Neural cell (in vitro differentiated cells): Measurements from ENCODE around the gene DISP3.

ENCODE experiments used
- CTCF ChIP-seq: fragments of 450-650 bp; IDR thresholded peaks from 2 replicates; pipeline ENCODE4 v1.5.1; 2014; ENCODE audit warnings: antibody characterized with exemption, mild to moderate bottlenecking, moderate library complexity; ENCODE audit not compliant: poor library complexity, severe bottlenecking
- EP300 ChIP-seq: fragments of 450-650 bp; conservative IDR thresholded peaks from 2 replicates; pipeline ENCODE4 v1.6.1; 2014; ENCODE audit warnings: antibody characterized with exemption, mild to moderate bottlenecking, moderate library complexity; ENCODE audit not compliant: poor library complexity, severe bottlenecking
- POLR2AphosphoS5 ChIP-seq: IDR thresholded peaks from 2 replicates; pipeline ENCODE4 v1.6.1; 2012

DNA sequence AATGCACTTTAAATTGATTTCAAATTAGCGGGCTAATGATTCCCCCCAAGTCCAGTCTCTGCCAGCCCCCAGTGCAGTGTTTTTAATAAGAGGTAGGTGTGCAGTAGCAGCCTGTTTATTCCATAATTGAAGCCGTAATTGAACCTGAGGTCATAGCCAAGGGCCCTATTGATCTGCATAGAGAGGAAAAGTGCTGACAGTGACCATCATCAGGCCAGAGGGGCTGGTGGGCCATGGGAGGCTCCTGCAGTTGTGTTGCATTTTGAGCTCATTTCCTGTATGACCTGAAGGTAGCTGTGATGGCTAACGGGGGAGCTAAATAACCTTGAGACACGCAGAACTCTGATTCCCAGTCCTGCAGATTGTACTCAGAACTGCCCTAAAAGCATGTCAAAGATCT, 67.5 kb downstream of the DISP3 start:
- TF ChIP-seq CTCF: no peak
- TF ChIP-seq POLR2AphosphoS5: no peak
- TF ChIP-seq EP300: no peak
